Measurements from ENCODE around the gene DLGAP1. TPM values are rescaled to one million over a fixed set of nuclear protein-coding genes. Genes with fewer than 3 reads are reported as not detected.

The DLGAP1 gene
- total and polyA plus RNA-seq, 3 donors from 2014 or later = 18.6 to 93.8 (median 69.1) TPM

GRCh38 chr18:3499501-3499900, 955.6 kb downstream of the DLGAP1 start:
- Histone ChIP-seq H3K4me3 (peak overlapping the region; percentile 40 to 58), H3K4me1 (peaks cover 11% of the 10 kb centered on the region), H3K27me3 (no peaks in the 10 kb centered on the region), H3K27ac (peak overlapping the region in 1 of 2 donors; percentile 3), H3K9me3 (no peaks in the 10 kb centered on the region), H3K36me3 (ENCODE audit: low read depth, missing control alignments) (no peaks in the 10 kb centered on the region)
- DNase-seq = peak; percentile 18
- TF ChIP-seq POLR2A (IDR thresholded peaks at IDR 0.05) = no peak
- TF ChIP-seq, protein P1, sequence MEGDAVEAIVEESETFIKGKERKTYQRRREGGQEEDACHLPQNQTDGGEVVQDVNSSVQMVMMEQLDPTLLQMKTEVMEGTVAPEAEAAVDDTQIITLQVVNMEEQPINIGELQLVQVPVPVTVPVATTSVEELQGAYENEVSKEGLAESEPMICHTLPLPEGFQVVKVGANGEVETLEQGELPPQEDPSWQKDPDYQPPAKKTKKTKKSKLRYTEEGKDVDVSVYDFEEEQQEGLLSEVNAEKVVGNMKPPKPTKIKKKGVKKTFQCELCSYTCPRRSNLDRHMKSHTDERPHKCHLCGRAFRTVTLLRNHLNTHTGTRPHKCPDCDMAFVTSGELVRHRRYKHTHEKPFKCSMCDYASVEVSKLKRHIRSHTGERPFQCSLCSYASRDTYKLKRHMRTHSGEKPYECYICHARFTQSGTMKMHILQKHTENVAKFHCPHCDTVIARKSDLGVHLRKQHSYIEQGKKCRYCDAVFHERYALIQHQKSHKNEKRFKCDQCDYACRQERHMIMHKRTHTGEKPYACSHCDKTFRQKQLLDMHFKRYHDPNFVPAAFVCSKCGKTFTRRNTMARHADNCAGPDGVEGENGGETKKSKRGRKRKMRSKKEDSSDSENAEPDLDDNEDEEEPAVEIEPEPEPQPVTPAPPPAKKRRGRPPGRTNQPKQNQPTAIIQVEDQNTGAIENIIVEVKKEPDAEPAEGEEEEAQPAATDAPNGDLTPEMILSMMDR (IDR thresholded peaks at IDR 0.05) = no peak
- WGBS, 2 donors = 11 to 17% methylated on average over 10 of the region's 10 CpGs
- intact Hi-C loops (cut with DNase I; ENCODE audit: low total_unique reads) = no loop called here

DNA sequence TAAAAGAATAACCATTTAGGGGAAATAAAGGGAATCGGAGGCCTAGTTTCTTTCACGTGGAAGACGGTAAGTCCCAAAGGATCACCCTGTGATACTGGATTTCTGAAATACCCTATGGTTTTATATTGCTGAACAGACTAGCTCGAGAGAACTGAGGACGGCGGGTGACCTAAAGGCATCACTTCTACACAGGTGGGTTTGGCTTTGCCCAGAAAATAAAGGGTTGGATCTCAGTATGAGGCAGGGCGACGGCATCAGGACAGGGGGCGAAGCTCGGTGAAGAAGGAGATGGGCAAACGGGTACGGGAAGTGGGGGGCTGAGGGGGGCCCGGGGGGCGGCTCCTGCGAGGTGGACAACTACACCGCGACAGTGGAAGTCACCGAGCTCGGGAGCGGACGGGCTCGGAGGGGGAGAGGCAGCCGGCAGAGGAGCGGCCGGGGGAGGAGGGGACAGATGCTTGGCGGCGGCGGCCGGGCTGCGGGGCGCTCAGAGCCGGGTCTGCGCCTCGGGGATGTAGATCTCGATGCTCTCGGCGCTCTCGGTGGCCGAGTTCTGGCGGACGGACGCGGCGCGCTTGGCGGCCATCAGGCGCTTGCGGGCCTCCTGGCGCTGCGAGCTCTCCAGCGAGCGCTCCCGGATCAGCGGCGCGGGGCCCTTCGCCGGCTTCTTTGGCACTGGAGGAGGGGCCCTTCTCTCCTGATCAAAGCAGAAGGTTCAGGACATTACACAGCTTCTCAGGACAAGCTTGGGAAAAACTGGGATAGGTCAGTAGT, 956.2 kb downstream of the DLGAP1 start:
- Histone ChIP-seq H3K27ac (peak overlapping the region in 1 of 2 donors; percentile 3), H3K4me3 (peak overlapping the region; percentile 40 to 58), H3K9me3 (no peaks in the 10 kb centered on the region), H3K36me3 (ENCODE audit: low read depth, missing control alignments) (no peaks in the 10 kb centered on the region), H3K27me3 (no peaks in the 10 kb centered on the region), H3K4me1 (peaks cover 11% of the 10 kb centered on the region)
- 8 to 18% methylated on average over 31 to 58 of the region's 58 CpGs for WGBS, 2 donors
- TF ChIP-seq, protein P1 (IDR thresholded peaks at IDR 0.05) = no peak
- TF ChIP-seq POLR2A (IDR thresholded peaks at IDR 0.05) = no peak
- peak; percentile 55 for DNase-seq
- intact Hi-C loops (cut with DNase I; ENCODE audit: low total_unique reads) = no loop called here

- H3K36me3 ChIP-seq (ENCODE audit: low read depth, missing control alignments) = no peaks in the 10 kb centered on the region
- TF ChIP-seq, protein P1 (IDR thresholded peaks at IDR 0.05) = no peak
- TF ChIP-seq POLR2A (IDR thresholded peaks at IDR 0.05) = no peak
- no peak overlapping the region for H3K27ac ChIP-seq
- no peak overlapping the region for H3K4me3 ChIP-seq
- H3K27me3 ChIP-seq = no peaks in the 10 kb centered on the region
- 86 to 88% methylated on average over 7 of the region's 7 CpGs for WGBS, 2 donors
- H3K9me3 ChIP-seq = no peaks in the 10 kb centered on the region
- H3K4me1 ChIP-seq = peaks cover 11% of the 10 kb centered on the region
- DNase-seq = no peak
- intact Hi-C loops (cut with DNase I; ENCODE audit: low total_unique reads) = no loop called here
Observed at GRCh38 chr18:3495691-3496430, 959.2 kb downstream of the DLGAP1 start.

GRCh38 chr18:3494569-3494968, 960.5 kb downstream of the DLGAP1 start:
- intact Hi-C loops (cut with DNase I; ENCODE audit: low total_unique reads) = no loop called here
- WGBS, 2 donors = 93 to 95% methylated on average over 5 of the region's 5 CpGs

More at GRCh38 chr18:3494569-3494968, 960.5 kb downstream of the DLGAP1 start:
- Histone ChIP-seq H3K9me3 (no peaks in the 10 kb centered on the region), H3K4me1 (peaks cover 3% of the 10 kb centered on the region), H3K36me3 (ENCODE audit: low read depth, missing control alignments) (no peaks in the 10 kb centered on the region), H3K4me3 (no peak overlapping the region), H3K27ac (no peak overlapping the region), H3K27me3 (no peaks in the 10 kb centered on the region)
- TF ChIP-seq, protein P1 (IDR thresholded peaks at IDR 0.05) = no peak
- TF ChIP-seq POLR2A (IDR thresholded peaks at IDR 0.05) = no peak
- DNase-seq = no peak

All from testis (tissue), 3 donors.